Measurements from ENCODE around the gene ZBTB1.
"Not testable (repeated sequence)": the region's sequence is repeated elsewhere in the genome, so short reads cannot be mapped to it uniquely, and the experiment has no call there.

The ZBTB1 gene

GRCh38 chr14:64536488-64537245, 32.1 kb downstream of the ZBTB1 start:
- no peak for DNase-seq

- peak; percentile 30 for DNase-seq
Measured at GRCh38 chr14:64540208-64541202, 35.9 kb downstream of the ZBTB1 start, which contains the start of gene HSPA2. HSPA2 (plus strand) TSS chr14:64540741; CDS start chr14:64540850, 109 bp downstream.

GRCh38 chr14:64541261-64541971, 36.8 kb downstream of the ZBTB1 start:
- no peak for DNase-seq

GRCh38 chr14:64541972-64542835, 37.6 kb downstream of the ZBTB1 start:
- no peak for DNase-seq

GRCh38 chr14:64542836-64543201, 38.2 kb downstream of the ZBTB1 start:
- no peak for DNase-seq

GRCh38 chr14:64544607-64545312, 40.2 kb downstream of the ZBTB1 start:
- no peak for DNase-seq

- DNase-seq = no peak
Measured at GRCh38 chr14:64549016-64549415, 44.4 kb downstream of the ZBTB1 start.

- no peak for DNase-seq
Measured at GRCh38 chr14:64549791-64550620, 45.4 kb downstream of the ZBTB1 start, which contains the start of gene PPP1R36. PPP1R36 (plus strand) TSS chr14:64549961; CDS start chr14:64549998, 37 bp downstream.

- DNase-seq = no peak
Measured at GRCh38 chr14:64550621-64551333, 46.2 kb downstream of the ZBTB1 start.

- DNase-seq = no peak
Measured at GRCh38 chr14:64554556-64554955, 50.0 kb downstream of the ZBTB1 start.

- no peak for DNase-seq
Measured at GRCh38 chr14:64556526-64556925, 52.0 kb downstream of the ZBTB1 start.

- not testable (repeated sequence) for DNase-seq
Measured at GRCh38 chr14:64558216-64558615, 53.6 kb downstream of the ZBTB1 start.

- no peak for DNase-seq
Measured at GRCh38 chr14:64561631-64562030, 57.1 kb downstream of the ZBTB1 start.

- DNase-seq = no peak
Measured at GRCh38 chr14:64562436-64562835, 57.9 kb downstream of the ZBTB1 start.

GRCh38 chr14:64563696-64564095, 59.1 kb downstream of the ZBTB1 start:
- DNase-seq = no peak

- DNase-seq = no peak
Measured at GRCh38 chr14:64566651-64567122, 62.1 kb downstream of the ZBTB1 start.

GRCh38 chr14:64569138-64569631, 64.6 kb downstream of the ZBTB1 start:
- no peak for DNase-seq

- not testable (repeated sequence) for DNase-seq
Measured at GRCh38 chr14:64569646-64570045, 65.1 kb downstream of the ZBTB1 start.

GRCh38 chr14:64572386-64573104, 68.0 kb downstream of the ZBTB1 start:
- no peak for DNase-seq

Measured in NCI-H2227 treated with DMSO at 0.1 percent for 48 hours (cell line).